ENCODE measurements around the gene ITPRID1.

- TF ChIP-seq EZH2 (IDR thresholded peaks at IDR 0.05; ENCODE audit: borderline replicate concordance, insufficient read depth, low read depth, low read length, poor library complexity, severe bottlenecking), result no peak
- TF ChIP-seq, protein P1, sequence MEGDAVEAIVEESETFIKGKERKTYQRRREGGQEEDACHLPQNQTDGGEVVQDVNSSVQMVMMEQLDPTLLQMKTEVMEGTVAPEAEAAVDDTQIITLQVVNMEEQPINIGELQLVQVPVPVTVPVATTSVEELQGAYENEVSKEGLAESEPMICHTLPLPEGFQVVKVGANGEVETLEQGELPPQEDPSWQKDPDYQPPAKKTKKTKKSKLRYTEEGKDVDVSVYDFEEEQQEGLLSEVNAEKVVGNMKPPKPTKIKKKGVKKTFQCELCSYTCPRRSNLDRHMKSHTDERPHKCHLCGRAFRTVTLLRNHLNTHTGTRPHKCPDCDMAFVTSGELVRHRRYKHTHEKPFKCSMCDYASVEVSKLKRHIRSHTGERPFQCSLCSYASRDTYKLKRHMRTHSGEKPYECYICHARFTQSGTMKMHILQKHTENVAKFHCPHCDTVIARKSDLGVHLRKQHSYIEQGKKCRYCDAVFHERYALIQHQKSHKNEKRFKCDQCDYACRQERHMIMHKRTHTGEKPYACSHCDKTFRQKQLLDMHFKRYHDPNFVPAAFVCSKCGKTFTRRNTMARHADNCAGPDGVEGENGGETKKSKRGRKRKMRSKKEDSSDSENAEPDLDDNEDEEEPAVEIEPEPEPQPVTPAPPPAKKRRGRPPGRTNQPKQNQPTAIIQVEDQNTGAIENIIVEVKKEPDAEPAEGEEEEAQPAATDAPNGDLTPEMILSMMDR (IDR thresholded peaks at IDR 0.05), result no peak
Measured at GRCh38 chr7:31705377-31705776, 191.5 kb downstream of the ITPRID1 start.

Measured in B cell (primary cell).